GM12872 (cell line): ENCODE measurements around the gene PACRG.

Experiments
- CTCF ChIP-seq: IDR thresholded peaks from 3 replicates; pipeline ENCODE4 v1.5.1; 2011; ENCODE audit warnings: low read depth, mild to moderate bottlenecking, low read length, moderate library complexity; ENCODE audit not compliant: insufficient read depth

The PACRG gene

DNA sequence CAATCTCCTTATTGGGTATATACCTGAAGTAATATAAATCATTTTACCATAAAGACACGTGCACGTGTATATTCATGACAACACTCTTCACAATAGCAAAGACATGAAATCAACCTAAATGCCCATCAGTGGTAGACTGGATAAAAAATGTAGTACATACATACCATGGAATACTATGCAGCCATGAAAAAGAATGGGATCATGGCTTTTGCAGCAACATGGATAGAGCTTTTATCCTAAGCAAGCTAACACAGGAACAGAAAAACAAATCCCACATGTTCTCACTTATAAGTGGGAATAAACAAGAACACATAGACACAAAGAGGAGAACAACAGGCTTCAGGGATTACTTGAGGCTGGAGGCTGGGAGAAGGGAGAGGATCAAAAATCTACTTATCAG is 478.4 kb downstream of the PACRG start:
- no peak for TF ChIP-seq CTCF

DNA sequence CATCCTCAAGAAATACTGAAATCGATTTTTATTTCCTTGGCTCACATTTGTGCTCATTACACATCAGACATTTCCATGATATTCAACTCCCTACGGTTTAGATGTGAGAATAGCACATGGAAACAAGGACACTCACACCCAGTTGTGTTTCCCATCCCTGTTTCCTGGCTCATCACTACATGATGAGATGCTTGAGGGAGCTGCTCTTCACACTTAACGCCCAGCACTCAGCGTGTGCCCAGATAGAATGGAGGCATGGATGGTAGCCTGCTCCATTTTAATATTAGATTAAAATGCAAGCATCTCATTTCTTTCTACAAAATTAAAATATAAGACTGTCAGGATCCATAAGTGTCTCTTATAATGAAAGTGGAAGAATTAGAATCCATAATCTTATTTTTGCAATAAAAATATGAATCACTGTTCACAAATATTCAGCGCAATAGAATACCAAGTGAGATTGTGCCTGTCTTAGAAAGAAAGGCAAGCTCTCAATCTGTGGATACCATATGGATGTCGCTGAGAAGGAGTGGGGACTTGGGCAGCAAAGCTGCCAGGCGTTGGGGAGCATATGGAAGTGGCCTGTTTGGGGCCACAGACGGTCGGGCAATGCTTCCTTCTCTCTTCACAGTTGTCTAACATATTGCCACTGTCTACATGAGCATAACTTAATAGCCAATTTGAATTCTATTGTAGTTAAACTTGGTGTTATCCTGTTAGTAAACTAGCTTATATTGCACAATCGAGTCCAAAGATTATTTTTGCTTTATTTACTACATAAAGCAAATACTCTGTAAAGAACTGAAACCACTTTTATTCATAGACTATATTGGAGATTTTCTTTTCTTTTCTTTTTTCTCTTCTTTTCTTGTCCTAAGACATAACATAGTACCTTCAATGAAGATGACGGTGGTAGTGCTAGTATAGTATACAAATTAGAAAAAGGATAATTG is 479.9 kb downstream of the PACRG start:
- TF ChIP-seq CTCF, result no peak

GRCh38 chr6:163209005-163209404 is 481.2 kb downstream of the PACRG start:
- no peak for TF ChIP-seq CTCF

DNA sequence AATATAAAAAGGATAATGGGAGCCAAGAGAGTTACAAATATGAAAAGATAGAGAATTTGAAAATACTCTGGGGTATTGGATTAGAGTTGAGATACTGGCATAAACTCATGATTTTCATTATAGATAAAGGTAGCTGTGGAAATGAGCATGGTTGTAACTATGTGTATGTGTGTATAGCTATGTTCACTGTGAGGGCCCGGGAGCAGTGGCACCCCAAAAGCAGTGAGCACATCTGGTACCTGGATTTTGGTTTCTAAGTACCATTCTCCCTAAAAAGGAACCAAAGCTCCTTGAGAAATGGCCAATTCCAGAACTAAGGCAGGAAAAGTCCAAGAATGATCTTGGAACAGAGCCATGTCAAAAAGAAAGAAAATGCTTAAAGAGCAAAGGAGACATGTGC is 484.3 kb downstream of the PACRG start:
- no peak for TF ChIP-seq CTCF

GRCh38 chr6:163214259-163214658 is 486.5 kb downstream of the PACRG start:
- no peak for TF ChIP-seq CTCF

DNA sequence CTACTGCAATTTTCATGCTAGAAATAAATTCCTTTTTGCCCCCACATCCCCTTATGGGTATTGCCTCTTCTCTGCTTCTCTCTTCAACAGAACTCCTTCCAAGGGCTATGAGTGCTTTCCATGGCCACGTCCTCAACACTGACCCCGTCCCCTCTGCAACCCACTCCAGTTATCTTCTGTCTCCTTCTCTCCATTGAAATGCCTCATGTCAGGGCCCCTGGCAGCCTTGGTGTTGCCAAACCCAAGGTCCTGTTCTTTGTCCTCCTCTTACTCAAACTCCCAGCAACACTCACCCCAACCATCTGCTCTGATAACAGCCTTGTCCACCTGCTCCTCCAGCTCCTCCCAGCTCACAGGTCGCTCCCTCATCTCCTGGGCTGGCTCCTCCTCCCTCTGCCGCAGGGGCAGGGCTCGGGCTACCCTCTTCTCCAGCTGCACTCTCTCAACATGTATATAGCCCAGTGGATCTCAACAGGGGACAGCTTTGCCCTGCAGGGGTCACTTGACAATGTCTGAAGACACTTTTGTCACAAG is 490.7 kb downstream of the PACRG start:
- TF ChIP-seq CTCF, result no peak

- TF ChIP-seq CTCF, result no peak
Measured at GRCh38 chr6:163226181-163226835, 498.5 kb downstream of the PACRG start.
